ENCODE results near the gene GNA15. TPM values are rescaled to one million over a fixed set of nuclear protein-coding genes. Genes with fewer than 3 reads are reported as not detected.

Gene GNA15
- total RNA-seq, 4 donors from 2014 or later: 1.2 to 9.3 (median 5.7) TPM

DNA sequence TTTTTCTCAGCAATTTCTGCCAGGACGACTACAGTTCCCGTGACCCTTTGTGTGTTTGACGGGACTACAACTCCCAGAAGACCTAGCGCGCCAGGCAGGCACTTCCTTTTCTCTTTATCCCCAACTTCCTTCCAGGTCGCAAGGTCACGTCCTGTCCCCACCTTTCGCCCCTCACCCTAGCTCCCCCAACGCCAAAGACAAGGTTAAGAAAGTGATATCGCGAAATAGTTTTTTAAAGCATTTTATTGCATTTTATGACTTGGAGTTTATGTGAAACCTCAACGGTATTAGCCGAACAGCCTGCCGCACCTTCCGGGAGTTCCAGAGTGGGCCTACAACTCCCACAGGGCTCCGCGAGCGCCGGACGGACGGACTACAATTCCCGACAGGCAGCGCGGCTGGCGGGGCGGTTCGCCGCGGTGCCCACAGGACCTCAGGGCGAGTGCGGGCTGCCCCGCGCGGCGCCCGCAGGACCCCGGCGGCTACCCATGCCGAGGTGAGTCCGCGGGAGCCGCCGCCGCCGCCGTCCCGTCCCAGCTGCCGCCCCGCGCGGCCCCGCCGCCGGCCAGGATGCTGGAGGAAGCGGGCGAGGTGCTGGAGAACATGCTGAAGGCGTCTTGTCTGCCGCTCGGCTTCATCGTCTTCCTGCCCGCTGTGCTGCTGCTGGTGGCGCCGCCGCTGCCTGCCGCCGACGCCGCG, 49.8 kb downstream of the GNA15 start, which contains the start of gene NCLN:
TSS of gene NCLN (plus strand) at position 470 of the 699 bp plus-strand sequence. CDS start at position 571, 101 bp downstream.
- peak; percentile 97 for ATAC-seq
- no peaks in the 10 kb centered on the region for H3K9me3 ChIP-seq
- peaks cover 0 to 38% (median 22%) of the 10 kb centered on the region in 3 donors for H3K4me1 ChIP-seq
- peak within 1 kb of the TSS in 3 of 4 donors; percentile 69 to 93 (median 85) for H3K27ac ChIP-seq
- 0% methylated on average over 9 to 11 of the region's 69 CpGs for WGBS, 2 donors (ENCODE audit: low coverage in 1 of 2)
- H3K36me3 ChIP-seq: peaks cover 0 to 10% of the 10 kb centered on the region in 2 donors
- peak within 1 kb of the TSS; percentile 87 to 94 for H3K4me3 ChIP-seq
- H3K27me3 ChIP-seq: no peaks in the 10 kb centered on the region
- peak in 1 of 2 donors; percentile 68 for TF ChIP-seq POLR2A (IDR thresholded peaks at IDR 0.05)
- peak; percentile 3 for TF ChIP-seq POLR2AphosphoS5 (IDR thresholded peaks at IDR 0.05)
- TF ChIP-seq, protein P1, sequence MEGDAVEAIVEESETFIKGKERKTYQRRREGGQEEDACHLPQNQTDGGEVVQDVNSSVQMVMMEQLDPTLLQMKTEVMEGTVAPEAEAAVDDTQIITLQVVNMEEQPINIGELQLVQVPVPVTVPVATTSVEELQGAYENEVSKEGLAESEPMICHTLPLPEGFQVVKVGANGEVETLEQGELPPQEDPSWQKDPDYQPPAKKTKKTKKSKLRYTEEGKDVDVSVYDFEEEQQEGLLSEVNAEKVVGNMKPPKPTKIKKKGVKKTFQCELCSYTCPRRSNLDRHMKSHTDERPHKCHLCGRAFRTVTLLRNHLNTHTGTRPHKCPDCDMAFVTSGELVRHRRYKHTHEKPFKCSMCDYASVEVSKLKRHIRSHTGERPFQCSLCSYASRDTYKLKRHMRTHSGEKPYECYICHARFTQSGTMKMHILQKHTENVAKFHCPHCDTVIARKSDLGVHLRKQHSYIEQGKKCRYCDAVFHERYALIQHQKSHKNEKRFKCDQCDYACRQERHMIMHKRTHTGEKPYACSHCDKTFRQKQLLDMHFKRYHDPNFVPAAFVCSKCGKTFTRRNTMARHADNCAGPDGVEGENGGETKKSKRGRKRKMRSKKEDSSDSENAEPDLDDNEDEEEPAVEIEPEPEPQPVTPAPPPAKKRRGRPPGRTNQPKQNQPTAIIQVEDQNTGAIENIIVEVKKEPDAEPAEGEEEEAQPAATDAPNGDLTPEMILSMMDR (IDR thresholded peaks at IDR 0.05): peak in 2 of 4 experiments; percentile 3 to 13
- TF ChIP-seq EP300 (IDR thresholded peaks at IDR 0.05): no peak

DNA sequence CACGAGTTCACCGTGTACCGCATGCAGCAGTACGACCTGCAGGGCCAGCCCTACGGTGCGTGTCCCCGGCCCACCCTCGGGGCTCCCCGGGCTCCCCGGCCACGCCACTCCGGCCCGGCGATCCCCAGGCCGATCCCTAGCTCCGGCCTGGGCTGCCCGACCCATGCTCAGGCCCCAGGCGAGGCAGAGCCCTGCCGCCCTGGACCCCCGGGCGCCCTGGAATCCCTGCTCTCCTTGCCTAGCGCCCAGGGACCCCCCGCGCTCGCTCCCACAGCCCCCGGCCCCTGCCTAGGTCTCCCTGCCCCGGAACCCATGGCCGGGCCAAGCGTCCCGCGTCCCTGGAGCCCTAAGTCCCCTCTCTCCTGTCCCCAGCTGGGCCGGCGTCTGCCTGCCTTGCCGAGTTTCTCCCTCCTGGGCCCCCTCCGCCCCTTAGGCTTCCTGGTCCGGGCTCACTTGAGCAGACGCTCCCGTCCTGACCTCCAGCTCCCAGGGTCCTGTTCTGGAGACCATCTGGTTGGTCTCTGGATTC, 50.4 kb downstream of the GNA15 start:
- 20% methylated on average over 1 of the region's 38 CpGs; no CpG with 5 or more reads in 1 of the 2 donors for WGBS, 2 donors (ENCODE audit: low coverage in 1 of 2)
- H3K4me3 ChIP-seq: peak overlapping the region; percentile 87 to 94
- no peak for ATAC-seq

DNA sequence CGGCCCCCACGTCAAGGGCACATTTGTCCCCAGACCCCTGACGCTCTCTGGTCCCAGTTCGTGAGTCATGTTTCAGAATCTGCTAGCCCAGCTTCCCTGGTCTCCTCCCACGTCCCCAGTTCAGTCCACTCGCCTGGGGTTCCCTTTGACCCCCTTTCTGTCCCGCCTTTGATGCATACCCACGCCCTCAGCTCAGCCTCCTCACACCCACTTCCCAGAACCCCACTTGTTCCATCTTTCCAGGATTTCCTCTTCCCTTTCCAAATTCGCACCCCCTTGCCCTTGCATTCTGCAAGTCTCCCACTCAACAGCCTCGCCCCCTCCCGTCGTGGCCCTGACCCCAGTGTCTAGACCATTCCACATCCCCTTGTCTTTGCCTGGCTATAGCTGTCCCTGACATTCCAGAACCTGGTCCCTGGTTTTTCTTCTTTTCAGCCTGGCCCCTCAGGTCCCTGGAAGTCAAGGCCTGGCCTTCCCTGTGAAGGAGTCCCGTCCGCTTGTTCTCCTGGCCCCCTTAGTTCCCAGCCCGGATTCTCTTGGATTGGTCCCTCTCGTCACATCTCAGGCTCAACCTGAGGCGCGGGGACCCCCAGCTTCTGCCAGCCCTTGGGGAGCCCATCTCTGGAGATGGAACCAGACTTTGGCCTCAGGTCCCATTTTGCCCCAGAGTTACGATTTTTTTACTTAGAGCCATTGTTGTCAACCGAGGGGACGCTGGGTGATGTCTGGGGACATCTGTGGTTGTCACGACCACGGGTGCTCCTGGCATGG, 51.2 kb downstream of the GNA15 start:
- Histone ChIP-seq H3K27ac (no peak overlapping the region), H3K4me1 (peaks cover 0 to 38% (median 22%) of the 10 kb centered on the region in 3 donors), H3K4me3 (peak overlapping the region in 1 of 2 donors; percentile 87), H3K9me3 (no peaks in the 10 kb centered on the region), H3K27me3 (no peaks in the 10 kb centered on the region), H3K36me3 (peaks cover 0 to 17% of the 10 kb centered on the region in 2 donors)
- 53 to 61% methylated on average over 13 to 15 of the region's 23 CpGs for WGBS, 2 donors (ENCODE audit: low coverage in 1 of 2)
- TF ChIP-seq POLR2AphosphoS5 (IDR thresholded peaks at IDR 0.05) (no peak), POLR2A (IDR thresholded peaks at IDR 0.05) (no peak)
- ATAC-seq: no peak

More for the DNA sequence above, 50.4 kb downstream of the GNA15 start:
- TF ChIP-seq, protein P1 (IDR thresholded peaks at IDR 0.05): no peak
- peak in 1 of 2 donors; percentile 18 for TF ChIP-seq POLR2A (IDR thresholded peaks at IDR 0.05)
- H3K9me3 ChIP-seq: no peaks in the 10 kb centered on the region
- peaks cover 0 to 38% (median 22%) of the 10 kb centered on the region in 3 donors for H3K4me1 ChIP-seq
- no peaks in the 10 kb centered on the region for H3K27me3 ChIP-seq
- peaks cover 0 to 13% of the 10 kb centered on the region in 2 donors for H3K36me3 ChIP-seq
- peak overlapping the region in 3 of 4 donors; percentile 69 to 93 (median 85) for H3K27ac ChIP-seq

DNA sequence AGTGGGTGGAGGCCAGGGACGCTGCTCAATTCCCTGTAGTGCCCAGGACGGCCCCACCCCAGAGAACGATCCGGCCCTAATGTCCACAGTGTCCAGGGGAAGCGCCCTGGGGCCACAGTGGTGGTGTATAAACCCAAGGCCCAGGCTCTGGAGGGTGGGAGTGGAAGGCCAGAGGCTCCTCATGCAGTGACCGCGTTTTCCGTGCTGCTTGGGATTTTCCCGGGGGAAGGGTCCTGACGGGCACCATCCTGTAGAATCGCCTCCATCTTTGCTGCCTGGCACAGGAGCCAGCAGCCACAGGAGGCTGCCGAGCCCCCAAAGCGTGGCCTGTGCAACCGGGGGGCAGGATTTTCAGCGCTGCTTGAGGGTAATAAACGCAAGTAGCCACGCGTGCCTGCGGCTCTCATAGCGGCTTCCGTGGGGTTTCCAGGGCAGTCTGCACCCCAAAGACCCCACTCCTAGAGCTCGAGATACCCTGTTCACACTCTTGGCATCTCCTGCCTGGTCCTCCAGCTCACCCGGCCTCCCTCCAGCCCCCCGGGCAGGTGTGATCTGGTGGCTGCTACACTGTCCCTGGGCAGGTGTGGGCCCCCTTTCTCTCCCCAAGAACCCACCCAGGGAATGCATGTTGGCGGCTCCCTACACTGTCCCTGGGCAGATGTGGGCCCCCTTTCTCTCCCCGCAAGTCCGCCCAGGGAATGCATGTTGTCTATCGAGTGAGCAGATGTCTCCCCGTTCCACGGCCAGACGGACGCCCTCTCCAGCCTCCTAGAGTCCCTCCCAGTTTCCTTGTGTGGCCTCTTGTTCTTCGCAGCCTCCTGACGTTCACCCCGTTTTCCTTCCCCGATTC, 52.1 kb downstream of the GNA15 start:
- no peaks in the 10 kb centered on the region for H3K27me3 ChIP-seq
- TF ChIP-seq POLR2AphosphoS5 (IDR thresholded peaks at IDR 0.05) (no peak), EP300 (IDR thresholded peaks at IDR 0.05) (no peak), POLR2A (IDR thresholded peaks at IDR 0.05) (no peak)
- TF ChIP-seq, protein P1 (IDR thresholded peaks at IDR 0.05): no peak
- peaks cover 0 to 24% of the 10 kb centered on the region in 2 donors for H3K36me3 ChIP-seq
- no peaks in the 10 kb centered on the region for H3K9me3 ChIP-seq
- WGBS, 2 donors (ENCODE audit: low coverage in 1 of 2): 84 to 90% methylated on average over 4 to 15 of the region's 36 CpGs
- no peak overlapping the region for H3K27ac ChIP-seq
- ATAC-seq: no peak
- no peak overlapping the region for H3K4me3 ChIP-seq
- peaks cover 0 to 38% (median 22%) of the 10 kb centered on the region in 3 donors for H3K4me1 ChIP-seq
